Calu3 (cell line): ENCODE results near the gene CERS4. TPM values are rescaled to one million over a fixed set of nuclear protein-coding genes. Genes with fewer than 3 reads are reported as not detected.
A peak's percentile ranks its signal among the peaks of the same experiment; 100 is the strongest.
"Not testable (repeated sequence)": the region's sequence is repeated elsewhere in the genome, so short reads cannot be mapped to it uniquely, and the experiment has no call there.

Experiments
- BruUV-seq: library from RNA; stranded (reverse); fragments of 400-500 nt; replicated peaks from 2 replicates; lab custom pipeline; 2021; lab: Mats Ljungman, UMichigan
- CTCF ChIA-PET: fragments of 300-600 bp; sonication (Branson Sonifier 250); formaldehyde crosslinking; loops from one replicate; lab custom pipeline; 2022; ENCODE audit warnings: antibody characterized with exemption; lab: Charles Lee
- DNase-seq: peaks from one replicate; pipeline ENCODE4 v3.0.0; 2022
- H3K27ac Mint-ChIP-seq: one replicate; pipeline ENCODE4 v1.8.0; 2022; ENCODE audit warnings: mixed read lengths; ENCODE audit not compliant: unreplicated experiment
- H3K27me3 Mint-ChIP-seq: one replicate; pipeline ENCODE4 v1.8.0; 2022; ENCODE audit warnings: mixed read lengths; ENCODE audit not compliant: unreplicated experiment
- H3K36me3 Mint-ChIP-seq: one replicate; pipeline ENCODE4 v1.8.0; 2022; ENCODE audit warnings: mild to moderate bottlenecking, moderate library complexity, mixed read lengths; ENCODE audit not compliant: insufficient read depth, unreplicated experiment
- H3K4me1 Mint-ChIP-seq: one replicate; pipeline ENCODE4 v1.8.0; 2022; ENCODE audit warnings: mild to moderate bottlenecking, low read depth, mixed read lengths; ENCODE audit not compliant: unreplicated experiment
- H3K4me3 Mint-ChIP-seq: one replicate; pipeline ENCODE4 v1.8.0; 2022; ENCODE audit warnings: mild to moderate bottlenecking, low read depth, moderate library complexity, mixed read lengths; ENCODE audit not compliant: unreplicated experiment
- H3K9me3 Mint-ChIP-seq: one replicate; pipeline ENCODE4 v1.8.0; 2022; ENCODE audit warnings: low read depth, mixed read lengths; ENCODE audit not compliant: unreplicated experiment
- CTCF ChIP-seq: fragments of 200-600 bp; IDR thresholded peaks from one replicate; pipeline ENCODE4 v1.8.0; 2022; ENCODE audit warnings: antibody characterized with exemption; ENCODE audit not compliant: unreplicated experiment
- intact Hi-C: fragments of 100-400 bp; cut with micrococcal nuclease; formaldehyde crosslinking; loops from one replicate; pipeline ENCODE4 v1.10.0; 2022; ENCODE audit not compliant: unreplicated experiment
- total RNA-seq: library from RNA; stranded (reverse); gene quantifications from 2 replicates; pipeline ENCODE4 v1.2.3, GENCODE V29; 2022

CERS4 gene
- total RNA-seq, 1 experiment from 2014 or later = 13.4 TPM

DNA sequence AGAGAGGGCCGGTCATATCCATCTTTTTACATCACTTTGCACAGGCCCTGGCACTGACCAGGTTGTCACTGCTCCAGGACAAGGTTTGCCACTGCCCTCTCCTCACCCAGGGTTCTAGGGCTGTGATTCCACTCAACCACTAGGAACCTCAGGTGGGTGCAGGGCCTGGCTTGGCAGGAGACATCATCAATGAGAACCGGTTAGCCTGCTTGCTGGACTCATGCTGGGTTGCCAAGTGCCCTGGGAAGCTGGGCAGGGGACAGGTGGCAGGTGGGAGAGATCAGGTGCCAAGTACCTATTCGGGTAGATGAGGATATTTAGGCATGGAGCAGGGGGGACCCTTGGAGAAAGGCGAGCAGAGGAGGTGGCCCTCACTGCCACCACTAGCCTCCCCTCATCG, 4.2 kb upstream of the CERS4 start:
- H3K36me3 Mint-ChIP-seq = peaks cover 16% of the 10 kb centered on the region
- H3K27me3 Mint-ChIP-seq = peaks cover 26% of the 10 kb centered on the region
- intact Hi-C loops = no loop called here
- peak; percentile 38 for DNase-seq
- H3K9me3 Mint-ChIP-seq = no peaks in the 10 kb centered on the region
- CTCF ChIA-PET = no interaction called here
- no peak for TF ChIP-seq CTCF
- no peak overlapping the region for H3K4me3 Mint-ChIP-seq
- no TSS peak for BruUV-seq
- peaks cover 13% of the 10 kb centered on the region for H3K4me1 Mint-ChIP-seq
- H3K27ac Mint-ChIP-seq = no peak overlapping the region

GRCh38 chr19:8206147-8207087, 2.8 kb upstream of the CERS4 start:
- Mint-ChIP-seq H3K27me3 (peaks cover 21% of the 10 kb centered on the region), H3K36me3 (peaks cover 20% of the 10 kb centered on the region), H3K4me3 (no peak overlapping the region), H3K9me3 (no peaks in the 10 kb centered on the region), H3K4me1 (peaks cover 21% of the 10 kb centered on the region), H3K27ac (no peak overlapping the region)
- no TSS peak for BruUV-seq
- intact Hi-C loops = no loop called here
- CTCF ChIA-PET = interaction anchor here (0.6 to 0.7 kb wide), 4 partner anchors 34 to 381 kb away, joined by 3 to 7 read pairs (median 4); no protein-coding TSS in a partner anchor
- no peak for DNase-seq
- no peak for TF ChIP-seq CTCF

GRCh38 chr19:8207326-8207725, 1.8 kb upstream of the CERS4 start:
- not testable (repeated sequence) for BruUV-seq

DNA sequence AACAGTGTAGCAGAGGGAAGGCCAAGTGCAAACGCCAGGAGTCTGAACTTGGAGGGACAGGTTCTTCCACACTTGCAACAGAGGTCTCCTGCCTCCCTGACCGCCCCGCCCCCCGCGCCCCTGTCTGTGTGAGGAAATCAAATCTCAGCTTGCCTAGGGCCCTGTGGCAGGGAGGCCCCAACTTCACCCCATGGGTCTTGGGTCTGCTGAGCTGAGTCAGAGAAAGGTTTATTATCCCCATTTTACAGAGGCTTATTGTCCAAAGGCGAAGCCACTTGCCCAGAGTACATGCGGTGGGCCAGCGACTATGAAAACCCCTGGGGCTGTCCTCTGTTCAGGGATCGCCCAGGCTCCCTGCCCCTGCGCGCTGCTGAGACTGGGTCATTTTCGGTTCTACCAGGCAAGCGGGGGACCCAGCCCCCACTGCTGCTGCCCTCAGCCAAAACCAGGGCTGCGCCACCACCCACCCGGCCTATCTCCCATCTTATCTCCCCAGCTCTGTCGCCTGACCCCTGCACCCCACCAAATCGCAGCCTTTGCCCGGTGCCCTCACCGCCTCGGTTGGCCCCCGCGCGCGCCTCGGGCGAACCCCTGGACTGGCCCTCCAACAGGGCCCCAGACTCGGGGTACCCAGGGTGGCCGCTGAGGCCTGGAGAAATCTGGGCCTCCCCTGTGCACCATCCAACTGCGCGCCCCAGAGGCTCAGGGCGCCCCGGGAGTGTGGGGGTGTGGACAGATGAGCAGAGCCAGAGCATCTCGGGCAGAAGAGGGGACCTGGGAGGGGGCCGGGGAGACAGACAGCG, 850 bp upstream of the CERS4 start:
- Mint-ChIP-seq H3K27ac (no peak overlapping the region), H3K4me3 (peak overlapping the region; percentile 66), H3K9me3 (no peaks in the 10 kb centered on the region), H3K36me3 (peaks cover 20% of the 10 kb centered on the region), H3K27me3 (peaks cover 6% of the 10 kb centered on the region), H3K4me1 (peaks cover 29% of the 10 kb centered on the region)
- no TSS peak for BruUV-seq
- intact Hi-C loops = no loop called here
- CTCF ChIA-PET = interaction anchor here (0.6 to 0.7 kb wide), 2 partner anchors 11 to 235 kb away, joined by 3 read pairs; no protein-coding TSS in a partner anchor
- no peak for TF ChIP-seq CTCF
- DNase-seq = peak; percentile 15

More at GRCh38 chr19:8207326-8207725, 1.8 kb upstream of the CERS4 start:
- intact Hi-C loops, DNase-seq, H3K4me3 Mint-ChIP-seq, H3K27ac Mint-ChIP-seq, H3K9me3 Mint-ChIP-seq: not testable (repeated sequence)
- CTCF ChIA-PET = interaction anchor here (0.6 to 0.7 kb wide), 3 partner anchors 12 to 234 kb away, joined by 3 to 7 read pairs (median 3); no protein-coding TSS in a partner anchor
- peaks cover 16% of the 10 kb centered on the region for H3K27me3 Mint-ChIP-seq
- peaks cover 29% of the 10 kb centered on the region for H3K4me1 Mint-ChIP-seq
- H3K36me3 Mint-ChIP-seq = peaks cover 20% of the 10 kb centered on the region
